K562 (cell line): ENCODE measurements around the gene PRRC2A. TPM values are rescaled to one million over a fixed set of nuclear protein-coding genes. Genes with fewer than 3 reads are reported as not detected.

ENCODE experiments used
- BRD4 ChIP-seq: fragments of 200-600 bp; sonication (generic); IDR thresholded peaks from 2 replicates; pipeline ENCODE4 v1.6.1; 2017; ENCODE audit warnings: inconsistent platforms
- CEBPG ChIP-seq, 3 experiments: fragments of 200-800 bp in 1 of 3; sonication (Bioruptor generic) in 1 of 3; sonication (generic) in 1 of 3; formaldehyde crosslinking in 1 of 3; IDR thresholded peaks in 2 of 3; conservative IDR thresholded peaks in 1 of 3; 2 replicates each; pipeline versions ENCODE4 v1.6.1 to v1.8.0; 2016 to 2022; ENCODE audit warnings: missing compliant biosample characterization in 2 of 3, missing genetic modification characterization in 2 of 3, mild to moderate bottlenecking in 1 of 3, missing genetic modification reagents in 1 of 3
- EWSR1 ChIP-seq: fragments of 450-650 bp; IDR thresholded peaks from 2 replicates; pipeline ENCODE4 v1.6.1; 2018; ENCODE audit warnings: borderline replicate concordance, mild to moderate bottlenecking, low read depth, moderate library complexity; ENCODE audit not compliant: partially characterized antibody
- FOXP1 ChIP-seq: sonication (generic); formaldehyde crosslinking; IDR thresholded peaks from 2 replicates; pipeline ENCODE4 v1.8.0; 2022; ENCODE audit warnings: mild to moderate bottlenecking, missing genetic modification reagents
- KLF13 ChIP-seq: fragments of 450-650 bp; IDR thresholded peaks from 2 replicates; pipeline ENCODE4 v1.6.1; 2016; ENCODE audit warnings: missing genetic modification characterization, low read depth, mild to moderate bottlenecking, missing compliant biosample characterization, moderate library complexity, borderline replicate concordance
- LARP7 ChIP-seq: fragments of 450-650 bp; IDR thresholded peaks from 2 replicates; pipeline ENCODE4 v1.6.1; 2016
- MYC ChIP-seq, 2 experiments: fragments of 250-450 bp in 1 of 2; sonication (Bioruptor Pico) in 1 of 2; IDR thresholded peaks; 2 replicates each; pipeline versions ENCODE4 v1.5.1 to v1.6.1; 2012 to 2021; ENCODE audit warnings: low read depth in 2 of 2, borderline replicate concordance in 1 of 2, improper control_type of control experiment in 1 of 2, low read length in 1 of 2, mild to moderate bottlenecking in 1 of 2, moderate library complexity in 1 of 2
- NR2F6 ChIP-seq: fragments of 450-650 bp; formaldehyde crosslinking; IDR thresholded peaks from 2 replicates; pipeline ENCODE4 v1.4.0; 2020; ENCODE audit warnings: mild to moderate bottlenecking
- SLC30A9 ChIP-seq: fragments of 250-450 bp; sonication (Bioruptor Pico); IDR thresholded peaks from 2 replicates; pipeline ENCODE4 v1.8.0; 2022; ENCODE audit warnings: mild to moderate bottlenecking, moderate library complexity
- SMAD4 ChIP-seq: fragments of 250-450 bp; sonication (Bioruptor Pico); conservative IDR thresholded peaks from 2 replicates; pipeline ENCODE4 v1.8.0; 2021; ENCODE audit warnings: inconsistent platforms, mild to moderate bottlenecking, moderate library complexity
- TFE3 ChIP-seq: fragments of 450-650 bp; formaldehyde crosslinking; IDR thresholded peaks from 2 replicates; pipeline ENCODE4 v1.4.0; 2020; ENCODE audit warnings: mild to moderate bottlenecking, mixed read lengths
- ZNF354B ChIP-seq: fragments of 250-450 bp; sonication (Bioruptor Pico); IDR thresholded peaks from 2 replicates; pipeline ENCODE4 v1.4.0; 2020
- ZNF589 ChIP-seq: fragments of 200-800 bp; sonication (Bioruptor generic); IDR thresholded peaks from 2 replicates; pipeline ENCODE4 v1.6.1; 2016; ENCODE audit warnings: low read depth, missing genetic modification characterization, missing compliant biosample characterization
- ZNF780A ChIP-seq: fragments of 250-450 bp; sonication (Bioruptor Pico); IDR thresholded peaks from 2 replicates; pipeline ENCODE4 v1.5.0; 2021; ENCODE audit warnings: mild to moderate bottlenecking
- polyA plus RNA-seq, 8 experiments: library from polyadenylated mRNA; depleted of rRNA in 4 of 8; stranded (reverse) in 5 of 8; unstranded in 3 of 8; fragments of >200 nt; fragmentation: Nextera tagmentation in 2 of 8; fragmentation: Illumina TruSeq in 1 of 8; extraction: Ambion mirVana in 2 of 8; extraction: Trizol in 1 of 8; gene quantifications; 2 replicates each; pipeline versions ENCODE4 v1.2.1 to v1.2.3, GENCODE V29; 2011 to 2014; ENCODE audit warnings: inconsistent platforms in 1 of 8, missing spikeins in 1 of 8
- total RNA-seq, 7 experiments: library from RNA; depleted of rRNA in 6 of 7; stranded (reverse); fragments of >200 nt in 6 of 7; fragmentation: Illumina TruSeq in 2 of 7; extraction: Trizol in 2 of 7; gene quantifications; 2 replicates each; pipeline versions ENCODE4 v1.2.1 to v1.2.3, GENCODE V29; 2011 to 2021; ENCODE audit warnings: low replicate concordance in 1 of 7
- TF ChIP-seq, protein P1 (sequence below), 2 experiments: fragments of 450-650 bp; conservative IDR thresholded peaks; 2 replicates each; pipeline ENCODE4 v1.6.1; 2017; ENCODE audit warnings: mild to moderate bottlenecking in 2 of 2, moderate library complexity in 2 of 2
- TF ChIP-seq, protein P2 (sequence below): fragments of 450-650 bp; IDR thresholded peaks from 2 replicates; pipeline ENCODE4 v1.6.1; 2016; ENCODE audit warnings: low read depth, mild to moderate bottlenecking, moderate library complexity

The PRRC2A gene
- total and polyA plus RNA-seq, 9 of the 15 experiments (the other 6 are each of a cell fraction or from before 2014, with no cell fraction given) = 1.0 to 332 (median 63.0) TPM

GRCh38 chr6:31597006-31597405 is 23.5 kb upstream of the PRRC2A start (continued):
- TF ChIP-seq FOXP1 (CRISPR knock-in tag) = no peak
- peak; percentile 65 for TF ChIP-seq MYC (IDR thresholded peaks at IDR 0.05; ENCODE audit: low read depth, low read length)
- TF ChIP-seq MYC (CRISPR knock-in tag; IDR thresholded peaks at IDR 0.05; ENCODE audit: borderline replicate concordance, low read depth) = no peak
- TF ChIP-seq CEBPG (CRISPR knock-in tag; IDR thresholded peaks at IDR 0.05) = no peak
- no peak for TF ChIP-seq CEBPG (tag; conservative IDR thresholded peaks at IDR 0.05 in 1 of 2, IDR thresholded peaks at IDR 0.05 in 1 of 2)
- no peak for TF ChIP-seq NR2F6 (CRISPR knock-in tag)
- TF ChIP-seq LARP7 = no peak
- no peak for TF ChIP-seq SMAD4 (CRISPR knock-in tag)
- TF ChIP-seq EWSR1 = no peak
- no peak for TF ChIP-seq ZNF780A
- TF ChIP-seq ZNF354B (CRISPR knock-in tag) = no peak
- TF ChIP-seq, protein P1, sequence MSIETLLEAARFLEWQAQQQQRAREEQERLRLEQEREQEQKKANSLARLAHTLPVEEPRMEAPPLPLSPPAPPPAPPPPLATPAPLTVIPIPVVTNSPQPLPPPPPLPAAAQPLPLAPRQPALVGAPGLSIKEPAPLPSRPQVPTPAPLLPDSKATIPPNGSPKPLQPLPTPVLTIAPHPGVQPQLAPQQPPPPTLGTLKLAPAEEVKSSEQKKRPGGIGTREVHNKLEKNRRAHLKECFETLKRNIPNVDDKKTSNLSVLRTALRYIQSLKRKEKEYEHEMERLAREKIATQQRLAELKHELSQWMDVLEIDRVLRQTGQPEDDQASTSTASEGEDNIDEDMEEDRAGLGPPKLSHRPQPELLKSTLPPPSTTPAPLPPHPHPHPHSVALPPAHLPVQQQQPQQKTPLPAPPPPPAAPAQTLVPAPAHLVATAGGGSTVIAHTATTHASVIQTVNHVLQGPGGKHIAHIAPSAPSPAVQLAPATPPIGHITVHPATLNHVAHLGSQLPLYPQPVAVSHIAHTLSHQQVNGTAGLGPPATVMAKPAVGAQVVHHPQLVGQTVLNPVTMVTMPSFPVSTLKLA (conservative IDR thresholded peaks at IDR 0.05) = peak in 1 of 2 experiments; percentile 50; a peak in 1 of 4 replicates
- TF ChIP-seq TFE3 (CRISPR knock-in tag) = no peak
- TF ChIP-seq ZNF589 (CRISPR knock-in tag) = no peak
- TF ChIP-seq KLF13 = no peak
- TF ChIP-seq BRD4 = no peak
- no peak for TF ChIP-seq SLC30A9 (CRISPR knock-in tag)
- TF ChIP-seq, protein P2, sequence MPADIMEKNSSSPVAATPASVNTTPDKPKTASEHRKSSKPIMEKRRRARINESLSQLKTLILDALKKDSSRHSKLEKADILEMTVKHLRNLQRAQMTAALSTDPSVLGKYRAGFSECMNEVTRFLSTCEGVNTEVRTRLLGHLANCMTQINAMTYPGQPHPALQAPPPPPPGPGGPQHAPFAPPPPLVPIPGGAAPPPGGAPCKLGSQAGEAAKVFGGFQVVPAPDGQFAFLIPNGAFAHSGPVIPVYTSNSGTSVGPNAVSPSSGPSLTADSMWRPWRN = no peak
